ENCODE measurements around the gene CARD9.

- TF ChIP-seq POLR2AphosphoS5 (IDR thresholded peaks at IDR 0.05) (no peak), CTCF (IDR thresholded peaks at IDR 0.05 in 8 of 11, conservative IDR thresholded peaks at IDR 0.05 in 3 of 11) (no peak)
Measured at GRCh38 chr9:136368190-136368589, 5.3 kb downstream of the CARD9 start.
